Measurements from ENCODE around the gene PRAMEF7.
"Not testable (repeated sequence)": the region's sequence is repeated elsewhere in the genome, so short reads cannot be mapped to it uniquely, and the experiment has no call there.

- TF ChIP-seq CTCF (conservative IDR thresholded peaks at IDR 0.05; ENCODE audit: low read depth in 2 of 2); STAT1 (IDR thresholded peaks at IDR 0.05; ENCODE audit: unreplicated experiment); EZH2 (IDR thresholded peaks at IDR 0.05; ENCODE audit: low read depth, unreplicated experiment); JUNB (IDR thresholded peaks at IDR 0.05; ENCODE audit: unreplicated experiment); REST (IDR thresholded peaks at IDR 0.05; ENCODE audit: unreplicated experiment); POLR2AphosphoS5 (IDR thresholded peaks at IDR 0.05; ENCODE audit: low read depth): not testable (repeated sequence)
Observed at GRCh38 chr1:12899186-12899585, 17.2 kb upstream of the PRAMEF7 start.

Data from GM23338 (cell line).